Heart left ventricle (tissue), 13 donors: ENCODE measurements around the gene ACOXL.

Experiments used
- POLR2A ChIP-seq, 2 donors: fragments of 450-650 bp; IDR thresholded peaks; one replicate each; pipeline ENCODE4 v1.6.1; 2017; ENCODE audit warnings: antibody characterized with exemption in 2 of 2, mild to moderate bottlenecking in 2 of 2, moderate library complexity in 2 of 2
- TF ChIP-seq, protein P1 (sequence below), 12 donors: fragments of 200-600 bp; sonication (generic) in 4 of 12; IDR thresholded peaks; one replicate each; pipeline versions ENCODE4 v1.5.0 to v1.8.0; 2018 to 2022; ENCODE audit warnings: antibody characterized with exemption in 12 of 12, mild to moderate bottlenecking in 5 of 12
- donor health status: ischemic (EF 13 %, LVEDD 7.1; RV severe dilation, severe dysfunction).
- donor health status: DM: no; HTN: yes; CAD: no.
- donor health status: DM: no; HTN: no; CAD: no.
- donor health status: ischemic (EF 25% LVEDD 6.9; RV normal size, moderate dysfunction).
- donor health status: ischemic (EF 25% LVEDD 5.7; RV mildly dilated, moderate dysfunction).
- donor health status: ischemic (EF 35%, LVEDD 5.7; RV mildly dilated, moderate dysfunction).
- donor health status: nonischemic (EF 11% LVEDD 7.7; RV severe dilation, severe dysfunction).
- donor health status: DM: yes; HTN: yes; CAD: no.
- donor health status: PGD.
- donor health status: ischemic (EF 29% LVEDD 5.4; RV normal size, mild dysfunction).
- donor health status: nonischemic (EF 23%, LVEDD 6.1; RV moderate dilation, normal function).

DNA sequence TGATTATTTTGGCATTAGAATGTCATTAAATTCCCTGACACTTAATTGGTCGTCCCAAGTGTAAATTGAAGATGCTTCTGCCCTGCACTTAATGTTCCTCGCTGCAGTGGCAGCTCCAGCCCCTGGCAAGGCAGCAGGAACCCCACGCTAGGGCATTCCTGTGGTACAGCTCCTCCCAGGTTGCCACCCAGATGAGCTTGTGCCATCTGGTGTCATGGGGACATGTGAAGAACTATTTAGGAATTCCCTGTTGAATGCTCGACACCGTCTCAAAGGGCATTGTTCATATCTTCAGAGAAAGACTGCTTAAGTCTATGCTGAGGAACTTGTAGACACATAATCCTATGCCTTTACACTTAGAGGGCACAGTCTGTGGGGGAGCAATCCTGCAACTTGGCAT lies 427.3 kb downstream of the ACOXL start:
- TF ChIP-seq POLR2A (IDR thresholded peaks at IDR 0.05), result no peak
- TF ChIP-seq, protein P1, sequence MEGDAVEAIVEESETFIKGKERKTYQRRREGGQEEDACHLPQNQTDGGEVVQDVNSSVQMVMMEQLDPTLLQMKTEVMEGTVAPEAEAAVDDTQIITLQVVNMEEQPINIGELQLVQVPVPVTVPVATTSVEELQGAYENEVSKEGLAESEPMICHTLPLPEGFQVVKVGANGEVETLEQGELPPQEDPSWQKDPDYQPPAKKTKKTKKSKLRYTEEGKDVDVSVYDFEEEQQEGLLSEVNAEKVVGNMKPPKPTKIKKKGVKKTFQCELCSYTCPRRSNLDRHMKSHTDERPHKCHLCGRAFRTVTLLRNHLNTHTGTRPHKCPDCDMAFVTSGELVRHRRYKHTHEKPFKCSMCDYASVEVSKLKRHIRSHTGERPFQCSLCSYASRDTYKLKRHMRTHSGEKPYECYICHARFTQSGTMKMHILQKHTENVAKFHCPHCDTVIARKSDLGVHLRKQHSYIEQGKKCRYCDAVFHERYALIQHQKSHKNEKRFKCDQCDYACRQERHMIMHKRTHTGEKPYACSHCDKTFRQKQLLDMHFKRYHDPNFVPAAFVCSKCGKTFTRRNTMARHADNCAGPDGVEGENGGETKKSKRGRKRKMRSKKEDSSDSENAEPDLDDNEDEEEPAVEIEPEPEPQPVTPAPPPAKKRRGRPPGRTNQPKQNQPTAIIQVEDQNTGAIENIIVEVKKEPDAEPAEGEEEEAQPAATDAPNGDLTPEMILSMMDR (IDR thresholded peaks at IDR 0.05), result no peak
